Kidney epithelial cell (primary cell): ENCODE measurements around the gene VHLL. TPM values are rescaled to one million over a fixed set of nuclear protein-coding genes. Genes with fewer than 3 reads are reported as not detected.
"Not testable (repeated sequence)": the region's sequence is repeated elsewhere in the genome, so short reads cannot be mapped to it uniquely, and the experiment has no call there.

ENCODE experiments used
- DNase-seq: peaks from one replicate; pipeline ENCODE4 v3.0.0-alpha.2; 2010; ENCODE audit warnings: low read depth
- H3K27me3 ChIP-seq: 2 replicates; pipeline ENCODE4 v1.6.0; 2011; ENCODE audit warnings: low read length; ENCODE audit not compliant: control insufficient read depth, insufficient read depth
- H3K36me3 ChIP-seq: 2 replicates; pipeline ENCODE4 v1.5.1; 2011; ENCODE audit warnings: low read length; ENCODE audit not compliant: control insufficient read depth, insufficient read depth
- H3K4me3 ChIP-seq: 2 replicates; pipeline ENCODE4 v1.5.1; 2011; ENCODE audit warnings: low read depth, mild to moderate bottlenecking, control low read depth, low read length
- total RNA-seq: library from RNA; depleted of rRNA; stranded (reverse); fragments of >200 nt; gene quantifications from 2 replicates; pipeline ENCODE4 v1.2.3, GENCODE V29; 2015
- TF ChIP-seq, protein P1 (sequence below): IDR thresholded peaks from 2 replicates; pipeline ENCODE4 v1.5.1; 2011; ENCODE audit warnings: mild to moderate bottlenecking, moderate library complexity, low read length, control low read depth, inconsistent platforms; ENCODE audit not compliant: insufficient read depth, poor library complexity, severe bottlenecking

Gene VHLL
- not detected in 2 replicates for total RNA-seq

- H3K36me3 ChIP-seq: no peaks in the 10 kb centered on the region
- DNase-seq: no peak
- TF ChIP-seq, protein P1, sequence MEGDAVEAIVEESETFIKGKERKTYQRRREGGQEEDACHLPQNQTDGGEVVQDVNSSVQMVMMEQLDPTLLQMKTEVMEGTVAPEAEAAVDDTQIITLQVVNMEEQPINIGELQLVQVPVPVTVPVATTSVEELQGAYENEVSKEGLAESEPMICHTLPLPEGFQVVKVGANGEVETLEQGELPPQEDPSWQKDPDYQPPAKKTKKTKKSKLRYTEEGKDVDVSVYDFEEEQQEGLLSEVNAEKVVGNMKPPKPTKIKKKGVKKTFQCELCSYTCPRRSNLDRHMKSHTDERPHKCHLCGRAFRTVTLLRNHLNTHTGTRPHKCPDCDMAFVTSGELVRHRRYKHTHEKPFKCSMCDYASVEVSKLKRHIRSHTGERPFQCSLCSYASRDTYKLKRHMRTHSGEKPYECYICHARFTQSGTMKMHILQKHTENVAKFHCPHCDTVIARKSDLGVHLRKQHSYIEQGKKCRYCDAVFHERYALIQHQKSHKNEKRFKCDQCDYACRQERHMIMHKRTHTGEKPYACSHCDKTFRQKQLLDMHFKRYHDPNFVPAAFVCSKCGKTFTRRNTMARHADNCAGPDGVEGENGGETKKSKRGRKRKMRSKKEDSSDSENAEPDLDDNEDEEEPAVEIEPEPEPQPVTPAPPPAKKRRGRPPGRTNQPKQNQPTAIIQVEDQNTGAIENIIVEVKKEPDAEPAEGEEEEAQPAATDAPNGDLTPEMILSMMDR: no peak
Observed at GRCh38 chr1:156298852-156299357, at the start of gene VHLL. VHLL (minus strand) TSS chr1:156299307; CDS start chr1:156299189, 118 bp downstream.

GRCh38 chr1:156347331-156347730 is 48.2 kb upstream of the VHLL start:
- Histone ChIP-seq H3K27me3 (peaks cover 3% of the 10 kb centered on the region), H3K36me3 (no peaks in the 10 kb centered on the region), H3K4me3 (no peak overlapping the region)
- TF ChIP-seq, protein P1: no peak
- DNase-seq: no peak

More at GRCh38 chr1:156298852-156299357, at the start of gene VHLL:
- H3K27me3 ChIP-seq: no peaks in the 10 kb centered on the region
- H3K4me3 ChIP-seq: no peak within 1 kb of the TSS

- Histone ChIP-seq H3K27me3 (peaks cover 3% of the 10 kb centered on the region), H3K4me3 (no peak overlapping the region), H3K36me3 (no peaks in the 10 kb centered on the region)
- DNase-seq: no peak
- TF ChIP-seq, protein P1: no peak
Observed at GRCh38 chr1:156346636-156347035, 47.5 kb upstream of the VHLL start.

GRCh38 chr1:156346035-156346434 is 46.9 kb upstream of the VHLL start:
- H3K36me3 ChIP-seq, H3K4me3 ChIP-seq, H3K27me3 ChIP-seq, DNase-seq: not testable (repeated sequence)

DNA sequence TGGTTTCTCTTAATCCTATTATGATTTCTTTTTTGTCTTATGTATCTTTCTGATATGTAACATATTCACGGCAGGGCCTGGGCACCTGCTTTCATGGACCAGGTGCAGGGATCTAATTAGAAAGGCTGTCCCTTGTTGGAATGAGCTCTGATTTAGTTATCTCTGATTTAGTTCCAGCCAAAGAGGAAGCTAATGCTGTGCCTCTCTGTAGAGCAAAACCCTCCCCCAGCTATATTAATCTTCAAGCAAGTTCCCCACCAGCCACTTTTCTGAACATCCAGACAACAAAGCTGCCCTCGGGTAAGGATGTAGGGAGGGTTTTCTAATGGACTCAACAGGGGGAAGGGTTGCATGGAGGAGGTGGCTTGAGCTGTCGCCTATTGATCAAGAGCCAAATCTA is 45.3 kb upstream of the VHLL start:
- TF ChIP-seq, protein P1: no peak
- no peak for DNase-seq
- Histone ChIP-seq H3K27me3 (peaks cover 3% of the 10 kb centered on the region), H3K4me3 (no peak overlapping the region), H3K36me3 (no peaks in the 10 kb centered on the region)

- no peak overlapping the region for H3K4me3 ChIP-seq
- no peaks in the 10 kb centered on the region for H3K27me3 ChIP-seq
- H3K36me3 ChIP-seq: no peaks in the 10 kb centered on the region
- TF ChIP-seq, protein P1: no peak
- no peak for DNase-seq
Observed at GRCh38 chr1:156342166-156342955, 43.3 kb upstream of the VHLL start.
